ENCODE measurements around the gene VPS72.

VPS72 gene

DNA sequence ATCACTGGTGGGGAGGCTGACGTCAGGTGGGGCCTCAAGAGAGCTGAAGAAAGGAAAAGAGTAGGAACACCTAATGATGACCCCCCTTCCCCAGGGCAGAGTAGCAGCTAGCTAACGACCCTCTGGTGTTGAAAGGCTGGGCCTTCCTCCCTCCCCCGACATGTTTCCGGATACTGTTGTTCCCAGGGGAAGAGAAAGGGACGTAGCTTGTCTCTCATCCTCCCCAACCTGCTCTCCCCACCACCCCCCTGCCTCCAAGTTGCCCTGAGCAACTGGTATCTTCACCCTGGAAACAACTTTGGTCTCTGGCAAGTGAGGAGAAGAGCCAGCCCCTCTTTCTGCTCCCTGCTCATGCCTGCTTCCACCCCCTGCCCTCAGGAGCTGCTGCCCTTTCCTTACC, 46.0 kb downstream of the VPS72 start:
- FAIRE-seq = no peak

- FAIRE-seq = no peak
Measured at GRCh38 chr1:151143057-151143435, 47.0 kb downstream of the VPS72 start.

DNA sequence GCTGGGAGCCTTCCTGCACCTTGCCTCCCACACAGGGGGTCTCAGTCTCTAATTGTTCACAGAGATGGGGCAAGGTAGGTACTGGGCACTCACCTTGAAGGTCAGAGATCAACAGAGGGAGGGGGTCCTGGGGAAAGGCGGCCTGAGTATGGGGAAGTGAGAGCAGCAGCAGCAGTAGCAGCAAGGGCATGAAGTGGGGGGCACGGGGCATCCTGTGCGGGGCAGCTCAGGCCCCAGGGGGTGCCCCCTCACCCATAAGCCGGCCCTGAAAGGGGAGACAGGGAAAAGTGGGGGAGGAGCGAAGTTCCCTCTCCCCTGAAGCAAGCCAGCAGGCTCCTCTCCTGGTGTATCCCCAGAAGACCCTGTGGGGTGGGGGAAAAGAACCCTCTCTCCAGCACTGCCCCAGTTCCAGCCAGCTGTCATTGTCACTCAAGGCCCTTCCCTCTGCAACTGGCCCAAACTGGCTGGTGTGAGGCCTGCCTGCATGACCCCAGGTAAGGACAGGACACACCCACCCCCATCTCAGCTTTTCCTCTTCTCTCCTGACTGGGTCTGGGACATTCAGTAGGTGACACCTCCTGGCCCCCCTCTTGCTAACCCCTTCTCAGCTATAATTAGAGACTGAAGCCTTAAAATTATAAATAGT, 47.5 kb downstream of the VPS72 start:
- FAIRE-seq = no peak

GRCh38 chr1:151137789-151138188, 52.2 kb downstream of the VPS72 start:
- no peak for FAIRE-seq

DNA sequence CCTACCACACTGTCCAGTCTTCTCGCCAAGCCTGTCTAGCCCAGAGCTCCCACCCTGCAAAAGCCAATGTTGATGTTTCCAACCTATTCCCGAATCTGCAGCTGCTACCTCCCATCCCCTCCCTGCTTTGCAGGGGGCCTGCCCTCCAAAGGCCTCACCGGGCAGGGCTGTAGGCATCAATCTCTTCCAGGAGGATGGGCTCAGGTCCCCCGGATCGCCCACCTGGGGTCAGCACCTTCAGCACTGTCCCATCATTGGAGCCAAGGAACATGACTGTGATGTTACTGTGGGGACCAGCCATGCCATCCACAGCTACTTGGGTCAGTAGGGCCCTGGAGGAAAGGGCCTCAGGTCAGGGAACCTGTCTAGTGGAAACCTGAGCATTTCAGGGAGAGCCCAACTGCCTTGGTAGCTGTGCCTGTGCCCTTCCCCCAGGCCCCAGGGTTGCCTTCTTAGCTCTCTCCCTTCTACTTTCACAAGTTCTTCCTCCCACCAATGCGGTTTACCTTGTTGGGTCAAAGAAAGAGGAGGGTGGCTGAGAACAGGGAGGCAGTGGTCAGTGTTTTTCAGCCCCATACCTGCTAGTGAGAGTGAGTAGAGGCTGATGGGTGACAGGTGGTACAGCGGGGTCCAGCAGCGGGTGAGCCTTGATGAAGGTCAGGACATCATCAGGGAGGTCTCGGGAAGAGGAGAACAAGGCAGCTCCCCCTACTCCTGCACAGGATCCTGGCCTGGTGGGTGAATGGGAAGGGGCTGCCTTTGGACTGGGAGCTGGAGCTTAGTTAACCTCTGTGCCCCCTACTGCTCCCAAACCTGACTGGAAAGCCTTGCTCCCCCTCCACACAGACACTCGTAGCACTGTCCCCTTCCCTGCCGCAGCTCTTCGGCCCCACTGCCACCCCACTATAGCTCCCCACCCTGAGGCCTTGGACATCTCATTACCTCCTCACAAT, 54.3 kb downstream of the VPS72 start:
- no peak for FAIRE-seq

DNA sequence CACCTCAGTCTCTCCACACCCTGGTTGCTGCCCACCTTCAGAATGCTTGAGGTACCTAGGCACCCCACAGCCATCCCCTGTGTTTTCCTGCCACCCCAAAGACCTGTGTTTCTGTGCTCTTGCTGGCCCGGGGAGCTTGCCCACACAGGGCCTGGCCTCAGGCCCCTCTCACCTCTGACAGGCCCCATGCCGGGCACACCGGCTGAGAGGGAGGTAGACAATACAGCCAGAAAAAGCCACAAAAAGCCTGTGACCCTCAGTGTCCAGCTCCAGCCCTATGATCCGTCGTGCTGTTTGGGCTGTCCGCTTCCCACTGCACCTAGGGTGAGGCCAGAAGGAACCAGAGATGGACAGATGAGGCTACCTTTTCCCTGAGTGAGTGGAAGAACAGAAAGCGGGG, 55.0 kb downstream of the VPS72 start:
- no peak for FAIRE-seq

DNA sequence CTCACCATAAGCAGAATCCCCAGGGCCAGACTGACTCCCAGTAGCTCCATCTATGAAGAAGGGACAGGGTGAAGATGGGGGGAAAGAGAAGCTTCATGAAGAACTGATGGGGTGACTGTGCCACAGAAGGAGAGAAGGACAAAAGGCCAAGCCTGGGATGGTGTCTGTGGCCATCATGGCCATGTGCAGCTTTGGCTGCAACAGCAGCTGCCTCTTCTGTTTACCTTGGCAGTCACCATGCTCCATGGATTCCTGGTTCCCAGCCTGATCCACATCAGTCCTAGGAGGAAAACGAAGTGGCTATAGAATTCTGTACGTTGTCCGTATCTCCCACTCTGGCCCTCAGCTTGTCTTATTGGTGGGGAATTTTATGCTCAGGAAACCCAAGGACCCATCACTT, 55.6 kb downstream of the VPS72 start:
- no peak for FAIRE-seq

GRCh38 chr1:151133018-151133806, 56.8 kb downstream of the VPS72 start:
- no peak for FAIRE-seq

GRCh38 chr1:151132335-151133017, 57.5 kb downstream of the VPS72 start:
- no peak for FAIRE-seq

DNA sequence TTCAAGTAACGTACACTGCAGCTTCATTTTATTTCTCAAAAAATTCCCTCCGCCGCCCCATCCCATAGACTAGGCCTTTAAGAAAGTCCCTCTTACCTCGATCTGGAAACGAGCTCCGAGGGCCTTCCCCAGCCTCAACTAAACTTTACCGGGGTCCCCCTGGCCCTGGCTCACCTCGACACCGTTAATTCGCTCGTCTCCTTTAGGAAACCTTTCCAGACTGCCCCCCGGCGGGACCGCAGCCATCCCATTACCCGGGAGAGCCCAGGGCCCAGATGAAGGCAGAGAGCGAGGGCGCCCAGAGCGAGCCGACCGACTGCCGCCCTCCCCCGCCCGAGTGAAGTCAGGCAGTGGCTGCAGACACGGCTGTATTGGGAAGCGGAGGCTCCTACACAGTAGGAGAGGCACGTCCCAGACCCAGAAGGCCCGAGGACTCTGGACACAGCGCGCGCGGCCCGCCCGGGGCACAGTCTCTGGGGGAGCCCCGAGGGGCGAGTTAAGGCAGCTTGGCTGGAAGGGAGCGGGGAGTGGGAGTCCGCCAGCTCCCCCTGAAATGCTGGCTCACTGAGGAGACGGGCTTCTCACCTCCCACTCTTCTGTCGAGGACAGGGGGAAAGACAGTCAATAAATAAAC, 58.2 kb downstream of the VPS72 start:
- no peak for FAIRE-seq

DNA sequence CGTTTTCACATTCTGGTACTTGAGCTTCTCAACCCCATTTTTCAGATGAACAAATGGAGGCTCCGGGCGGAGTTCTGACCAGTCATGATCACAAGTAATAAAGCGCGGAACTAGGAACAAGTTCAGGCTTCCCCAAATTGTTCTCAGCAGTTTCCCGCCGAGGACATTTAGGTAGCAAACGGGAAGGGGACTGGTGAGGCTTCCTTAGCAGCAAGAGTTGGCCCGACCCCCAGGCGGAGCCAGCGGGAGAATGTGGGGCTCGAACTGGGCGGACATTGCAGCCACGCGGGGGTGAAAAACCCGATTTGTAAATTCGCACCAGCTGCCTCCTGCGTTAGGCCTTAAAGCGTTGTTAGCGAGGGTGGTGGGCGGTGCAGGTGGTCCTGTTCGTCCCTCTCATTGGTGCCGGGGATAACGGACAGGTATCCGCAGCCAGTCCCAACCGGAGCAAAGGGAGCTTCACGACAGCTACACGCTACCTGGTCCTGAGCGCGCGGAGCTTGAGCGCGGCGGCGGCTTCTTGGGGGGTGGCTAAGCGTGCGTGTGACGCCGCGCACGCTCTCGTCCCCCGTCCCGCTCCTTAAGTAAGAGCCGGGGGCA, 58.9 kb downstream of the VPS72 start:
- no peak for FAIRE-seq

DNA sequence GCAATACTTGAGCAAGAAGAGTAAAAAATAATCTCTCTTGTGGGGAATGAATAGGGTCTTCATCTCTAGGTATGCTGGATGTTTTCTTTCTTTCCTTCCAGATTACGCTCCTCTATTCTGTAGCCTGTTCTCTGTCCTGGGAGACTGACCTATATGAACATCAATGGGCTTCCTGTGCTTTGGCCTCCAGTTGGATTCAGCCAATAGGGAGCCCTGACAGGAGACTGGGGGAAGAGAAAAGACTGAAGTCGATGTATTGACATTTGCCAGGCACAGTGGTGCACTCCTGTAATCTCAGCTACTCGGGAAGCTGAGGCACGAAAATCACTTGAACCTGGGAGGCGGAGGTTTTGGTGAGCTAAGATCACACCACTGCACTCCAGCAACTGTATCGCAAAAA, 61.2 kb downstream of the VPS72 start:
- FAIRE-seq = no peak

Measured in G401.6 (cell line).